HepG2 (cell line): ENCODE measurements around the gene NHERF2. TPM values are rescaled to one million over a fixed set of nuclear protein-coding genes. Genes with fewer than 3 reads are reported as not detected.

Experiments used
- ATAC-seq: fragments of 200-7000 bp; cut with Tn5 transposase; 3 replicates; pipeline ENCODE4 v1.9.1; 2020; ENCODE audit warnings: mild to moderate bottlenecking, moderate library complexity
- BruUV-seq: library from RNA; stranded (reverse); fragments of 400-500 nt; replicated peaks from 2 replicates; lab custom pipeline; 2021; lab: Mats Ljungman, UMichigan
- CTCF ChIA-PET: fragments of 300-600 bp; formaldehyde crosslinking; extraction: SDS; loops from one replicate; lab custom pipeline; 2021; ENCODE audit warnings: low total read pairs, inconsistent platforms, low intra/inter-chr PET ratio; lab: Yijun Ruan, JAX
- POLR2A ChIA-PET: fragments of 350-600 bp; sonication (Branson Sonifier 250); formaldehyde crosslinking; loops from one replicate; lab custom pipeline; 2020; ENCODE audit warnings: antibody characterized with exemption, inconsistent platforms; lab: Yijun Ruan, JAX
- DNase-seq: peaks from one replicate; pipeline ENCODE4 v3.0.0-alpha.2; 2015; ENCODE audit warnings: low spot score
- FAIRE-seq: peaks from 3 replicates; lab custom pipeline; 2011; peaks lifted over from hg19 to GRCh38; lab: Jason Lieb, UNC
- H2AFZ ChIP-seq: one replicate; pipeline ENCODE4 v1.6.1; 2011; ENCODE audit warnings: low read length, inconsistent platforms
- H3K27ac ChIP-seq: fragments of 300-600 bp; 3 replicates; pipeline ENCODE4 v1.8.0; 2011; ENCODE audit warnings: mixed run types, mild to moderate bottlenecking, mixed read lengths, low read length, inconsistent platforms; ENCODE audit not compliant: insufficient read depth; ENCODE audit errors: extremely low read length
- H3K27me3 ChIP-seq, 2 experiments: fragments of 200-600 bp in 1 of 2; 2 replicates in 1 of 2; 3 replicates in 1 of 2; pipeline versions ENCODE4 v1.6.0 to v1.8.0; 2011; ENCODE audit warnings: low read length in 2 of 2, mild to moderate bottlenecking in 2 of 2, moderate library complexity in 2 of 2, inconsistent platforms in 1 of 2; ENCODE audit not compliant: insufficient read depth in 2 of 2, control insufficient read depth in 1 of 2
- H3K36me3 ChIP-seq, 2 experiments: fragments of 200-600 bp in 1 of 2; replicated peaks in 1 of 2; 2 replicates in 1 of 2; 3 replicates in 1 of 2; pipeline versions ENCODE4 v1.5.1 to v1.8.0; 2011; ENCODE audit warnings: low read length in 2 of 2, inconsistent platforms in 1 of 2; ENCODE audit not compliant: insufficient read depth in 2 of 2, control insufficient read depth in 1 of 2
- H3K4me1 ChIP-seq: 2 replicates; pipeline ENCODE4 v1.5.1; 2012; ENCODE audit warnings: low read length, inconsistent platforms; ENCODE audit not compliant: insufficient read depth
- H3K4me2 ChIP-seq: 2 replicates; pipeline ENCODE4 v1.6.0; 2011; ENCODE audit warnings: low read depth, low read length, inconsistent platforms
- H3K4me3 ChIP-seq, 3 experiments: fragments of 200-600 bp in 1 of 3; sonication (generic), shearing (Covaris generic) in 1 of 3; replicated peaks in 1 of 3; 2 replicates each; pipeline ENCODE4 v1.5.1; 2011 to 2016; ENCODE audit warnings: low read length in 3 of 3, inconsistent platforms in 2 of 3, low read depth in 2 of 3, mild to moderate bottlenecking in 2 of 3, control low read depth in 1 of 3, mixed read lengths in 1 of 3; ENCODE audit not compliant: insufficient read depth in 1 of 3
- H3K79me2 ChIP-seq: one replicate; pipeline ENCODE4 v1.6.1; 2011; ENCODE audit warnings: low read length, inconsistent platforms; ENCODE audit not compliant: insufficient read depth
- H3K9ac ChIP-seq: 2 replicates; pipeline ENCODE4 v1.6.0; 2011; ENCODE audit warnings: mild to moderate bottlenecking, low read depth, low read length, inconsistent platforms; ENCODE audit not compliant: insufficient read depth
- H3K9me3 ChIP-seq: 2 replicates; pipeline ENCODE4 v1.5.1; 2012; ENCODE audit warnings: mild to moderate bottlenecking, low read length
- H4K20me1 ChIP-seq: 2 replicates; pipeline ENCODE4 v1.6.0; 2011; ENCODE audit warnings: inconsistent platforms, mild to moderate bottlenecking, low read length, moderate library complexity; ENCODE audit not compliant: insufficient read depth
- GLI4 ChIP-seq: sonication (generic); formaldehyde crosslinking; IDR thresholded peaks from 2 replicates; pipeline ENCODE4 v1.5.1; 2020; ENCODE audit warnings: missing genetic modification reagents, mild to moderate bottlenecking, moderate library complexity, borderline replicate concordance
- ISX ChIP-seq: sonication (generic); formaldehyde crosslinking; conservative IDR thresholded peaks from 2 replicates; pipeline ENCODE4 v1.5.0; 2020; ENCODE audit warnings: missing genetic modification reagents
- MAFF ChIP-seq: IDR thresholded peaks from 2 replicates; pipeline ENCODE4 v1.6.1; 2011; ENCODE audit warnings: low read depth, low read length, improper control_type of control experiment
- ZNF251 ChIP-seq: sonication (generic); formaldehyde crosslinking; IDR thresholded peaks from 2 replicates; pipeline ENCODE4 v1.9.0; 2021; ENCODE audit warnings: mild to moderate bottlenecking, missing genetic modification reagents
- ZNF33A ChIP-seq: sonication (generic); formaldehyde crosslinking; IDR thresholded peaks from 2 replicates; pipeline ENCODE4 v1.5.1; 2020; ENCODE audit warnings: missing genetic modification reagents, mild to moderate bottlenecking, moderate library complexity, borderline replicate concordance
- ZNF557 ChIP-seq: sonication (generic); formaldehyde crosslinking; IDR thresholded peaks from 2 replicates; pipeline ENCODE4 v1.4.0; 2020; ENCODE audit warnings: missing genetic modification reagents
- ZNF614 ChIP-seq: IDR thresholded peaks from 2 replicates; pipeline ENCODE4 v1.6.1; 2018; ENCODE audit warnings: missing biosample characterization, missing genetic modification reagents, inconsistent platforms, borderline replicate concordance
- ZSCAN31 ChIP-seq: sonication (generic); formaldehyde crosslinking; IDR thresholded peaks from 2 replicates; pipeline ENCODE4 v1.5.0; 2020; ENCODE audit warnings: low read depth, mild to moderate bottlenecking, missing genetic modification reagents
- WGBS: methylation state at CpG from one replicate; pipeline ENCODE4 v1.1.6; 2017; ENCODE audit warnings: low lambda C conversion rate; 5-methylcytosine and 5-hydroxymethylcytosine counted together
- in situ Hi-C: cut with HindIII; loops from 2 replicates; pipeline ENCODE4 v1.10.0; 2017; ENCODE audit warnings: low pct_unique_long_range_greater_than_20kb; ENCODE audit not compliant: extremely low pct_ligation_motif_present
- intact Hi-C: fragments of 100-400 bp; cut with micrococcal nuclease; formaldehyde crosslinking; loops from one replicate; pipeline ENCODE4 v1.10.0; 2022; ENCODE audit not compliant: unreplicated experiment
- polyA plus RNA-seq, 8 experiments: library from polyadenylated mRNA; depleted of rRNA in 3 of 8; stranded (reverse) in 7 of 8; unstranded in 1 of 8; fragments of >200 nt; fragmentation: Illumina TruSeq in 4 of 8; extraction: Trizol in 4 of 8; gene quantifications; 2 replicates each; pipeline versions ENCODE4 v1.2.1 to v1.2.3, GENCODE V29; 2011 to 2016; ENCODE audit warnings: low read depth in 4 of 8, missing spikeins in 1 of 8, mixed read lengths in 1 of 8; ENCODE audit not compliant: insufficient read depth in 1 of 8
- total RNA-seq, 5 experiments: library from RNA; depleted of rRNA; stranded (reverse); fragments of >200 nt; fragmentation: Illumina TruSeq; extraction: Trizol; gene quantifications; 2 replicates each; pipeline ENCODE4 v1.2.3, GENCODE V29; 2016; ENCODE audit warnings: low read depth in 1 of 5
- TF ChIP-seq, protein P1 (sequence below): sonication (generic); formaldehyde crosslinking; IDR thresholded peaks from 2 replicates; pipeline ENCODE4 v1.5.0; 2020; ENCODE audit warnings: mild to moderate bottlenecking, missing genetic modification reagents
- TF ChIP-seq, protein P2 (sequence below): fragments of 450-650 bp; IDR thresholded peaks from 2 replicates; pipeline ENCODE4 v1.6.1; 2016
- TF ChIP-seq, protein P3 (sequence below): sonication (generic); formaldehyde crosslinking; IDR thresholded peaks from 2 replicates; pipeline ENCODE4 v1.4.0; 2020; ENCODE audit warnings: missing genetic modification reagents

The NHERF2 gene
- total and polyA plus RNA-seq, 2 of the 13 experiments (the other 11 are each of a cell fraction or from before 2014, with no cell fraction given): 23.7 to 39.3 TPM

DNA sequence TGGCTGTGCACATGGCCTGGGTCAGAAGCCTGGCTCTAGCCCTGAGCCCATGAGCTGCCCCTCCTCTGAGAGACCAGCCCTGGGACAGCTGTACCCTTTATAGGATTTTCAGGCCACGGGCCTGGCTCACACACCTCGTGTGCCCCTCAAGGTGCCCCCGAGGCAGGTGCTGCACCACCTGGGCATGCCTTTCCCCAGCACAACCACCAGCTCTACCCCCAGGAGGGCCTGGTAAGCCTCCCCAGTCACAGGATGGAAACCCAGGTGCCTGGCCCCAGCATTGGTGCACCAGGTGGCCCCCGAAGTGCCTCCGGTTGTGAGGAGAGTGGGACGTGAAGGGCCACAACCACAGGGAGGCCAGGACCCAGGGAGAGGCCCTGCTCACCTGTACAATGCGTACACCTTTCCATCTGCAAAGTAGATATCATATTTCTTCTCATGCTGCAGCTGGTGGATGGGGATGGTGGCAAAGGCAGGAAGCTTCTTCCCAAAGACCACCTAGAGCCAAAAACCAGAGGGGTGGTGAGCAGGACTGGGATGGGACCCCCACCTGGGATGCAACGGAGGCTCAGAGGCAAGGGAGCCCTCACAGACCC, 23.4 kb upstream of the NHERF2 start (continued):
- TF ChIP-seq, protein P1, sequence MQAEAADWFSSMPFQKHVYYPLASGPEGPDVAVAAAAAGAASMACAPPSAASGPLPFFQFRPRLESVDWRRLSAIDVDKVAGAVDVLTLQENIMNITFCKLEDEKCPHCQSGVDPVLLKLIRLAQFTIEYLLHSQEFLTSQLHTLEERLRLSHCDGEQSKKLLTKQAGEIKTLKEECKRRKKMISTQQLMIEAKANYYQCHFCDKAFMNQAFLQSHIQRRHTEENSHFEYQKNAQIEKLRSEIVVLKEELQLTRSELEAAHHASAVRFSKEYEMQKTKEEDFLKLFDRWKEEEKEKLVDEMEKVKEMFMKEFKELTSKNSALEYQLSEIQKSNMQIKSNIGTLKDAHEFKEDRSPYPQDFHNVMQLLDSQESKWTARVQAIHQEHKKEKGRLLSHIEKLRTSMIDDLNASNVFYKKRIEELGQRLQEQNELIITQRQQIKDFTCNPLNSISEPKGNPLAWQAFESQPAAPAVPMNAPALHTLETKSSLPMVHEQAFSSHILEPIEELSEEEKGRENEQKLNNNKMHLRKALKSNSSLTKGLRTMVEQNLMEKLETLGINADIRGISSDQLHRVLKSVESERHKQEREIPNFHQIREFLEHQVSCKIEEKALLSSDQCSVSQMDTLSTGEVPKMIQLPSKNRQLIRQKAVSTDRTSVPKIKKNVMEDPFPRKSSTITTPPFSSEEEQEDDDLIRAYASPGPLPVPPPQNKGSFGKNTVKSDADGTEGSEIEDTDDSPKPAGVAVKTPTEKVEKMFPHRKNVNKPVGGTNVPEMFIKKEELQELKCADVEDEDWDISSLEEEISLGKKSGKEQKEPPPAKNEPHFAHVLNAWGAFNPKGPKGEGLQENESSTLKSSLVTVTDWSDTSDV (CRISPR knock-in tag): 0 out of 2 replicates have a peak, but pooled peaks have one; percentile 61

DNA sequence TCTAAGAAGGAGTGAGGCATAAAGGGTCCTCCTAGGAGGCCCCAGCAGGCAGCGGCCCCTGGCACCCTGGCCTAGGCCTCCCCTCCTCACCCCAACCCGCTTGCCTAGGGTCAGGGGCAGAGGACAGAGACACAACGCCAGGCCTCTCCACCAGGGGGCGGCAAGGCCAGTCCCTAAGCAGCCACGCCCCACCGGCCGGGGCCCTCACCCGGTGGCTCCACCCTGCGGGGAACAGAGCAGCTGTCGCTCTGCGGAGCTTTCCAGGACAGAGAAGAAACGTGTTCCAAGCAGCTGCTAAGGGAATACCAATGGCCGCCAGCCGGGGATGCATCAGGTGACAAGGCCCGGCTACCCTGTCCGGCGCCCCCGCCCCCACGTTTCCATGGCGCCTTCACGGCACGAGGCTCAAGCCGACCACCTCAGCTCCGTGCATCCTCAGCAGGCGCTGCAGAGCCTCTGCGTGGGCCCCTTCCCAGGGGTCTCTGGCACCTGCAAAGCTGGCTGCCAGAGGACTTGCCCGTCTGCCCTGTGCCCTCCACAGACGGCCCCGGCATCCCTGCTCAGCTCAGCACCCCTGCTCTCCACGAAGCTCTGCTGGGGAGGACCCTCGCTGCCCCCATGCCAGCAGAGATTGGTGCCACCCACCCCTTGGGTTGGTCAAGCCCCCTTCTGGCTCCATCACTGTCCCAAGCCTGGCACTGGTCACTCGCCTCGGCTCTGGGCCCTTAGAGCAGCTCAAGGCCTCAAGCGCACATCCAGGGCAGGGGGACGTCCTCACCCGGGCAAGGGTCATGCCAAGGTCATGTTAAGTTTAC, 22.7 kb upstream of the NHERF2 start:
- intact Hi-C loops (no loop called here), in situ Hi-C loops (no loop called here)
- Histone ChIP-seq H2AFZ (no peak overlapping the region), H4K20me1 (peaks cover 18% of the 10 kb centered on the region; the same call in 1 of the 2 replicates), H3K4me3 (peak overlapping the region in 1 of 3 experiments; percentile 17; a peak in 1 of 6 replicates), H3K27me3 (no peaks in the 10 kb centered on the region), H3K9me3 (no peaks in the 10 kb centered on the region), H3K27ac (peak overlapping the region; percentile 1), H3K4me1 (peaks cover 42% of the 10 kb centered on the region), H3K36me3 (peaks cover 24 to 44% of the 10 kb centered on the region in 2 experiments), H3K9ac (no peak overlapping the region), H3K4me2 (peak overlapping the region; percentile 42), H3K79me2 (peaks cover 42% of the 10 kb centered on the region)
- 0% methylated on average over 1 of the region's 36 CpGs for WGBS
- ATAC-seq (peak; percentile 89), DNase-seq (peak; percentile 92), FAIRE-seq (peak; percentile 92)
- ChIA-PET POLR2A (interaction anchor here (0.8 to 2.8 kb wide), 15 partner anchors 10 to 151 kb away, joined by 3 to 27 read pairs (median 5); partner anchors contain the start of genes GFER, NOXO1, NPW and NTHL1), CTCF (interaction anchor here (0.7 to 1.8 kb wide), 5 partner anchors 14 to 141 kb away, joined by 3 to 10 read pairs (median 5); partner anchors contain the start of genes GFER and SYNGR3)
- no TSS peak for BruUV-seq
- TF ChIP-seq, protein P2, sequence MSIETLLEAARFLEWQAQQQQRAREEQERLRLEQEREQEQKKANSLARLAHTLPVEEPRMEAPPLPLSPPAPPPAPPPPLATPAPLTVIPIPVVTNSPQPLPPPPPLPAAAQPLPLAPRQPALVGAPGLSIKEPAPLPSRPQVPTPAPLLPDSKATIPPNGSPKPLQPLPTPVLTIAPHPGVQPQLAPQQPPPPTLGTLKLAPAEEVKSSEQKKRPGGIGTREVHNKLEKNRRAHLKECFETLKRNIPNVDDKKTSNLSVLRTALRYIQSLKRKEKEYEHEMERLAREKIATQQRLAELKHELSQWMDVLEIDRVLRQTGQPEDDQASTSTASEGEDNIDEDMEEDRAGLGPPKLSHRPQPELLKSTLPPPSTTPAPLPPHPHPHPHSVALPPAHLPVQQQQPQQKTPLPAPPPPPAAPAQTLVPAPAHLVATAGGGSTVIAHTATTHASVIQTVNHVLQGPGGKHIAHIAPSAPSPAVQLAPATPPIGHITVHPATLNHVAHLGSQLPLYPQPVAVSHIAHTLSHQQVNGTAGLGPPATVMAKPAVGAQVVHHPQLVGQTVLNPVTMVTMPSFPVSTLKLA: 0 out of 2 replicates have a peak, but pooled peaks have one; percentile 17
- TF ChIP-seq GLI4 (CRISPR knock-in tag) (no peak), ISX (CRISPR knock-in tag) (no peak), MAFF (no peak), ZSCAN31 (CRISPR knock-in tag) (peak; percentile 58; the same call in 1 of the 2 replicates), ZNF614 (CRISPR knock-in tag) (peak; percentile 72; the same call in 1 of the 2 replicates), ZNF33A (CRISPR knock-in tag) (no peak), ZNF557 (CRISPR knock-in tag) (no peak), ZNF251 (CRISPR knock-in tag) (no peak)
- TF ChIP-seq, protein P3, sequence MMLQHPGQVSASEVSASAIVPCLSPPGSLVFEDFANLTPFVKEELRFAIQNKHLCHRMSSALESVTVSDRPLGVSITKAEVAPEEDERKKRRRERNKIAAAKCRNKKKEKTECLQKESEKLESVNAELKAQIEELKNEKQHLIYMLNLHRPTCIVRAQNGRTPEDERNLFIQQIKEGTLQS: no peak
